Measurements from ENCODE around the gene RNPS1.

Gene RNPS1

DNA sequence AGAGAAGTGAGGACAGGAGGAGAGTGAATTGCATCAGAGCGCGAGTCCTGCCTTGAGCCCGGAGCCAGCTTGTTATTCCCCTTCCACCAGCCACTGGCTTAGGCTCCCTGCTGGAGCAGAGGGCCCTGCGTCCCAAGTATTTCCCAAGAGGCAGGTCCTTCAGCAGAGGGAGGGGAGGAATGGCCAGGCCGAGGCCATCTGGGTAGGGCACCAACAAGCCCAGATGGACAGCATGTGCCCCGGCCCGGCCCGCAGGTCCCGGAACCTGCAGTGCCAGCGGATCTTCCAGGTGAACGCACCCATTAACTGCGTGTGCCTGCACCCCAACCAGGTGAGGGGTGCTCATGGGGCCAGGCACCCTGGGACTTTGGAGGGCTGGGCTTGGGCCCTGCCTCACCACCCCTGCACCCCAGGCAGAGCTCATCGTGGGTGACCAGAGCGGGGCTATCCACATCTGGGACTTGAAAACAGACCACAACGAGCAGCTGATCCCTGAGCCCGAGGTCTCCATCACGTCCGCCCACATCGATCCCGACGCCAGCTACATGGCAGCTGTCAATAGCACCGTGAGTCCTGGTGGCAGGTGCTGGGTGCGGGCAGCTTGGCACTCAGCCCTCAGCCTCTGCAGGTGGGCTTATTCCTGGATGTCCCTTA lies 61.0 kb downstream of the RNPS1 start:
- TF ChIP-seq, protein P1, sequence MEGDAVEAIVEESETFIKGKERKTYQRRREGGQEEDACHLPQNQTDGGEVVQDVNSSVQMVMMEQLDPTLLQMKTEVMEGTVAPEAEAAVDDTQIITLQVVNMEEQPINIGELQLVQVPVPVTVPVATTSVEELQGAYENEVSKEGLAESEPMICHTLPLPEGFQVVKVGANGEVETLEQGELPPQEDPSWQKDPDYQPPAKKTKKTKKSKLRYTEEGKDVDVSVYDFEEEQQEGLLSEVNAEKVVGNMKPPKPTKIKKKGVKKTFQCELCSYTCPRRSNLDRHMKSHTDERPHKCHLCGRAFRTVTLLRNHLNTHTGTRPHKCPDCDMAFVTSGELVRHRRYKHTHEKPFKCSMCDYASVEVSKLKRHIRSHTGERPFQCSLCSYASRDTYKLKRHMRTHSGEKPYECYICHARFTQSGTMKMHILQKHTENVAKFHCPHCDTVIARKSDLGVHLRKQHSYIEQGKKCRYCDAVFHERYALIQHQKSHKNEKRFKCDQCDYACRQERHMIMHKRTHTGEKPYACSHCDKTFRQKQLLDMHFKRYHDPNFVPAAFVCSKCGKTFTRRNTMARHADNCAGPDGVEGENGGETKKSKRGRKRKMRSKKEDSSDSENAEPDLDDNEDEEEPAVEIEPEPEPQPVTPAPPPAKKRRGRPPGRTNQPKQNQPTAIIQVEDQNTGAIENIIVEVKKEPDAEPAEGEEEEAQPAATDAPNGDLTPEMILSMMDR (IDR thresholded peaks at IDR 0.05; ENCODE audit: low read depth, low read length): no peak
- no peak for DNase-seq (ENCODE audit: extremely low read depth, low read depth)

DNA sequence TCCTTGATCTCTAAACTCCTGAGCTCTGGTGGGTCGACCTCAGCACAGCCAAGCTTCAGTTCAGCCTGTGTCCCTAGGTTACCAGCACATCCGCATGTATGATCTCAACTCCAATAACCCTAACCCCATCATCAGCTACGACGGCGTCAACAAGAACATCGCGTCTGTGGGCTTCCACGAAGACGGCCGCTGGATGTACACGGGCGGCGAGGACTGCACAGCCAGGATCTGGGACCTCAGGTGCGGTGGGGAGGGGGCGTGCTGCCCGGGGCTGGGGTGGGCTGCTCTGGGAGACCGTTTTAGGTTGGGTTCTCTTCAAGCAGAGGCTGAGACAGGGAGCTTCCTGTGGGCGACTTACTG lies 61.5 kb downstream of the RNPS1 start:
- TF ChIP-seq, protein P1 (IDR thresholded peaks at IDR 0.05; ENCODE audit: low read depth, low read length): no peak

GRCh38 chr16:2205967-2206313 lies 62.0 kb downstream of the RNPS1 start:
- DNase-seq (ENCODE audit: extremely low read depth, low read depth): no peak
- TF ChIP-seq, protein P1 (IDR thresholded peaks at IDR 0.05; ENCODE audit: low read depth, low read length): no peak

More for the DNA sequence above, 61.5 kb downstream of the RNPS1 start:
- no peak for DNase-seq (ENCODE audit: extremely low read depth, low read depth)

DNA sequence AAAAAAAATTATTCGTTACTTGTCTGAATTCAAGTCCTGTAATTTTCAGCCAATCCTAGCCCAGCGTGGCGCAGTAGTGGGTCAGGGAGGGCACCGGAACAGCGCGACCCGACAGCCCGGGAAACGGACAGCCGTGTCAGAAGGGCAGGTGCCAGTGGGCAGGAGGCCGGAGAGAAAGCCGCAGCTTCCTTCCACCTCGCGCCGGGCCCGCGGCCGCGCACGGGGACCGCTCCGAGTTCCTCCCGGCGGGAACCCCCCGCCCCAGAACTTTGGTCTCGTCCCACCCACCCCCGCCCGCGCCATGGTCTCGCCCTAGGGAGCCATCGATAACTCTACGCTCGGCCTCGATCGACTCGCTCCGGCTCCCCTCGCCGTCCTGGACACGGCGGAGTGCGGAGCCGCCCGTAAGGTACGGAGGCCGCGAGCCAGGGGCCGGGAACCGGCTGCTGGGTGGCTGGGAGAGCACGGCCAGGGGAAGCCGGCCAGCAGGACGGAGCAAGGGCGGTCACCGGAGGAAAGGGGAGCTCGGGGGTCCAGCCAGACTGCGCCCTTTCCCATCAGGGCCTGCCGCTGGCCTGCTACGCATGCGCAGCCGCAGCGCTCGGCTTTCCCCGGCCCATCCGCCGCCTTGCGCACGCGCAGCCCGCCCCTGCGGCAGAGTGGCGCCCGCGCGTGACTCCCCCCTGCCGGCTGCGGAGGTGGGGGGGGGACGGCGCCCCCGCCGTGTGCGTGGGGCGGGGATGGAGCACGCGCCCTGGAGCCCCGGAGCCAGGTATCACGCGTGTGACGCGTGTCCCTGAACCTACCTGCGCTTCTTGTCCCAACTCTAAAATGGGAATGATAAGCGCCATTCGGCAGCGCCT lies 62.6 kb downstream of the RNPS1 start, which contains the start of gene MLST8:
Gene MLST8 (plus strand): TSS at position 351 of the 863 bp plus-strand sequence. CDS start 632 bp downstream, outside the sequence.
- peak; percentile 73 for DNase-seq (ENCODE audit: extremely low read depth, low read depth)
- TF ChIP-seq, protein P1 (IDR thresholded peaks at IDR 0.05; ENCODE audit: low read depth, low read length): no peak

DNA sequence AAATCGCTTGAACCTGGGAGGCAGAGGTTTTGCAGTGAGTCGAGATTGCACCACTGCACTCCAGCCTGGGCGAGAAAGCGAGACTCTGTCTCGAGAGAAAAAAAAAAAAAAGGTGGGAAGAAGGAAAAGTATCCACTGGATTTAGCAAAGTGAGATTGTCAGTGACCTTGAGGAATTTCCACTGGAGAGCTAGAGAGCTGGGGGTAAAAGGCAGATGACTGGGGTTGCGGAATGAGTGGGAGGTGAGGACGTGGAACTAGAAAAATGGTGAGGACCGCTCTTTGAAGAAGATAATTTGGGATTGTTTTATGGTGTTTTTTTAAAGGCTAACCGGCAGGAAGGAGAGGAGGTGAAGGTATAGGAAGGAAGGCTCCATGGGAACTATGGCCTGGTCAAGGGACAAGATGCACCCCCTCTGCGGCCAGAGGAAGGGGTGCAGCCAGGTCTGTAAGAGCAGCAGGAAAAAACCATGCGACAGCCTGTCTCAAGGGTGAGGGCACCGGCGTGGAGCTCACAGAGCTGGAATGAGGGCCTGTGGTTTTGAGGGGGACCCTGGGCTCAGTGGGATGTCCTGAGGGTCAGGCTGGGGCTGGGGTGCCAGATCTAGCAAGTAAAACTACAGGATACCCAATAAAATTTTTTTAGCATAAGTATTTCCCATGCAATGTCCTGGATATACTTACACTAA lies 63.4 kb downstream of the RNPS1 start:
- TF ChIP-seq, protein P1 (IDR thresholded peaks at IDR 0.05; ENCODE audit: low read depth, low read length): no peak
- no peak for DNase-seq (ENCODE audit: extremely low read depth, low read depth)
